Measurements from ENCODE around the gene PHRF1. TPM values are rescaled to one million over a fixed set of nuclear protein-coding genes. Genes with fewer than 3 reads are reported as not detected.

Gene PHRF1
- total RNA-seq, 1 experiment from 2014 or later, result 31.8 TPM

DNA sequence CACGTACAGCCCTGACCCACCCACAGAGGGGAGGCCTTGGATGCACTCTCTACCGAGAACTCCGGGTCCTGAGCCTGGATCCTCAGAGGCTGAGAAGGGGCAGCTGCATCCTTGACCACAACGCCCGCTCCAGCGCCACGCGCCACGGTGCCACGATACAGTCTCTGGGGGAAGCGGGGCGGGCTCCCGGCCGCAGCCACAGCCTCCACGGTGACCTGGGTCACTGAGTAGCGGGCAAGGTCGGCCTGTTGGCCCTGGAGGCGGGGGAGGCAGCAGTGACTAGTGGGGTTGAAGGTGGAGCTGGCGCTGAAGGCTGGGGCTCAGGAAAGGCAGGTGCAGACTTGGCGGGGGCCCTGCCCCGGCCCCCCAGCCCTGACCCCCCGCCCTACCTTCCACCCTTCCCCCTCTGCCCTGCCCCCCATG lies 43.4 kb downstream of the PHRF1 start:
- no TSS peak for BruUV-seq (replicated peaks)
- H3K27me3 Mint-ChIP-seq (ENCODE audit: insufficient read depth, unreplicated experiment), result no peaks in the 10 kb centered on the region

DNA sequence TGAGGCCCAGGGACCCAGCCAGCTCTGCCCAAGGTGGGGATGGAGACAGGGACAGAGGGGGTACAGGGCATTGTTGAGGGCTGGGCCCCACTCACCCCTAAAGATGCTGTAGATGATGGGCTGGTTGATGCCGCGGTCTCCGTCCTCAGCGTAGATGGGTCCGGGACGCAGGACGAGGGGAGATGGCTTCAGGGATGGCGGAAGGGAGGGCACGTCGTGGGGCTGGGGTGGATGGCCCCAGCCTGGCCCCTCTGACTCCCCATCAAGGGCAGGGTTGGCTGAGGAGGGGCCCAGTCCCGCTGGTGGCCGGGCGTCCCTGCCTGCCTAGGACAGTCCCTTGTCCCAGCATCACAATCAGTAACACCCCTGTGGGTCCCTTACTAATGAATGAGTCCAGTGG lies 43.9 kb downstream of the PHRF1 start:
- BruUV-seq (replicated peaks), result no TSS peak
- Mint-ChIP-seq H3K4me3 (ENCODE audit: unreplicated experiment) (no peak overlapping the region), H3K9me3 (ENCODE audit: unreplicated experiment) (no peaks in the 10 kb centered on the region), H3K27me3 (ENCODE audit: insufficient read depth, unreplicated experiment) (no peaks in the 10 kb centered on the region), H3K27ac (ENCODE audit: low read depth, unreplicated experiment) (no peak overlapping the region), H3K4me1 (ENCODE audit: insufficient read depth, unreplicated experiment) (no peaks in the 10 kb centered on the region), H3K36me3 (ENCODE audit: insufficient read depth, unreplicated experiment) (peaks cover 13% of the 10 kb centered on the region)
- TF ChIP-seq, protein P1, sequence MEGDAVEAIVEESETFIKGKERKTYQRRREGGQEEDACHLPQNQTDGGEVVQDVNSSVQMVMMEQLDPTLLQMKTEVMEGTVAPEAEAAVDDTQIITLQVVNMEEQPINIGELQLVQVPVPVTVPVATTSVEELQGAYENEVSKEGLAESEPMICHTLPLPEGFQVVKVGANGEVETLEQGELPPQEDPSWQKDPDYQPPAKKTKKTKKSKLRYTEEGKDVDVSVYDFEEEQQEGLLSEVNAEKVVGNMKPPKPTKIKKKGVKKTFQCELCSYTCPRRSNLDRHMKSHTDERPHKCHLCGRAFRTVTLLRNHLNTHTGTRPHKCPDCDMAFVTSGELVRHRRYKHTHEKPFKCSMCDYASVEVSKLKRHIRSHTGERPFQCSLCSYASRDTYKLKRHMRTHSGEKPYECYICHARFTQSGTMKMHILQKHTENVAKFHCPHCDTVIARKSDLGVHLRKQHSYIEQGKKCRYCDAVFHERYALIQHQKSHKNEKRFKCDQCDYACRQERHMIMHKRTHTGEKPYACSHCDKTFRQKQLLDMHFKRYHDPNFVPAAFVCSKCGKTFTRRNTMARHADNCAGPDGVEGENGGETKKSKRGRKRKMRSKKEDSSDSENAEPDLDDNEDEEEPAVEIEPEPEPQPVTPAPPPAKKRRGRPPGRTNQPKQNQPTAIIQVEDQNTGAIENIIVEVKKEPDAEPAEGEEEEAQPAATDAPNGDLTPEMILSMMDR (IDR thresholded peaks at IDR 0.05; ENCODE audit: unreplicated experiment), result no peak
- DNase-seq (ENCODE audit: unreplicated experiment), result no peak
- intact Hi-C loops (cut with micrococcal nuclease), result no loop called here
- CTCF ChIA-PET, result no interaction called here
- POLR2A ChIA-PET, result no interaction called here

More for the DNA sequence above, 43.4 kb downstream of the PHRF1 start:
- POLR2A ChIA-PET, result no interaction called here
- CTCF ChIA-PET, result no interaction called here
- TF ChIP-seq, protein P1 (IDR thresholded peaks at IDR 0.05; ENCODE audit: unreplicated experiment), result no peak
- H3K4me1 Mint-ChIP-seq (ENCODE audit: insufficient read depth, unreplicated experiment), result no peaks in the 10 kb centered on the region
- no peak overlapping the region for H3K27ac Mint-ChIP-seq (ENCODE audit: low read depth, unreplicated experiment)
- DNase-seq (ENCODE audit: unreplicated experiment), result no peak
- intact Hi-C loops (cut with micrococcal nuclease), result loop anchor here (10.0 kb wide), 1 partner anchor 55 kb away; the partner anchor contains the start of genes LMNTD2 and RASSF7
- H3K9me3 Mint-ChIP-seq (ENCODE audit: unreplicated experiment), result no peaks in the 10 kb centered on the region
- H3K36me3 Mint-ChIP-seq (ENCODE audit: insufficient read depth, unreplicated experiment), result peaks cover 13% of the 10 kb centered on the region
- no peak overlapping the region for H3K4me3 Mint-ChIP-seq (ENCODE audit: unreplicated experiment)

DNA sequence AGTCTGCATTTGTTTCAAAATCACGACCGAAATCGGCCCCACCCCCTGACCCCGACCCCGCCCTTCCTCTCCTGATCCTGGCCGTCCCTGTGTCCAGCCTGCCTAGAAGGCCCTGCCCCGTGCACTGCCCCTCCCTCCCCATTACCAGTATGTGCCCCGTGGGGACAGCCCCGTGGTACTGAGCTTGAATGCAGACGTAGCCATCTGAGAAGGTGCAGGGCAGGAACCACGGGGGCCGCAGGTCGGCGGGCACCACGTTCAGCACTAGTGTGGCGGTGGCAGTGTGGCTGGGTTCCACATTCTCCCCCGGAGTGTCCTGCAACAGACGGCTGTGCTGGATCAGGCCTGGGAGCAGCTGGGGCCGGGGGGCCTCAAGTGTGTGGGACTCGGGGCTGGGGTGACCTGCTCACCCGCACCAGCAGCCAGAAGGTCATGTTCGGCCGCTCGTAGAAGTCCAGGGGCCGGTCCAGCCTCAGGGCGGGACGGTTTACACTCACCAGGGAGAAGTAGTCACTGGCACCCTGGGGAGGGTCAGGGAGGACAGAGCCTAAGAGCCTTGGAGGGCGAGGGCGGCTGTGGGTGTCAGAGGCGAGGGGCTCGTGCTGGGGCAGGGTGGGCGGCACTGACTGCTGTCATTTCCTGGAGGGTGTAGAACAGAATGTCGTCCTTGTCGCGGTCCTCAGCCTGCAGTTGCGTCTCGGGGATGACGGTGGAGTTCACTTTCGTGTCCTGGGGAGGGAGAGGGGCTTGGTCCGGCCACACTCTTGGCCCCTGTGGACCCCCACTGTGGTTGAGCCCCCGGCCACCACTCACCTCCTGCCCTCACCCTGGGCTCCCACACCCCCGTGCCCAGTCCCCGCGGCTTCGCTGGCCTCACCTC lies 44.9 kb downstream of the PHRF1 start:
- no peak for DNase-seq (ENCODE audit: unreplicated experiment)
- BruUV-seq (replicated peaks), result no TSS peak
- Mint-ChIP-seq H3K27ac (ENCODE audit: low read depth, unreplicated experiment) (no peak overlapping the region), H3K4me3 (ENCODE audit: unreplicated experiment) (no peak overlapping the region), H3K36me3 (ENCODE audit: insufficient read depth, unreplicated experiment) (peaks cover 6% of the 10 kb centered on the region), H3K27me3 (ENCODE audit: insufficient read depth, unreplicated experiment) (no peaks in the 10 kb centered on the region), H3K4me1 (ENCODE audit: insufficient read depth, unreplicated experiment) (no peaks in the 10 kb centered on the region), H3K9me3 (ENCODE audit: unreplicated experiment) (no peaks in the 10 kb centered on the region)
- intact Hi-C loops (cut with micrococcal nuclease), result no loop called here
- ChIA-PET POLR2A (interaction anchor here (0.6 kb wide), 2 partner anchors 8 to 688 kb away, joined by 3 read pairs; partner anchors contain the start of gene TOLLIP), CTCF (no interaction called here)
- TF ChIP-seq, protein P1 (IDR thresholded peaks at IDR 0.05; ENCODE audit: unreplicated experiment), result no peak

DNA sequence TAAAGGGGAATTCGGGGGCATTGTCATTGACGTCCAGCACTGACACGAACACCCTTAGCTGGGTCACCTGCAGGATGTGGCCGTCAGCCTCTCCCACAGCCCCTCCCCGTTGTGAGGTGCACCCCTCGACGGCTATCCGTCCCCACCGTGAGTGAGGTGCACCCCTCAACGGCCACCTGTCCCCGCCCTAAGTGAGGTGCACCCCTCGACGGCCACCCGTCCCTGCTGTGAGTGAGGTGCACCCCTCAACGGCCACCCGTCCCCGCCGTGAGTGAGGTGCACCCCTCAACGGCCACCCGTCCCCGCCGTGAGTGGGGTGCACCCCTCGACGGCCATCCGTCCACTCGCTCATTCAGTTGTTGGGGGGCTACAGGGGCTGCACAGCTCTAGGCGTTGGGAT lies 45.6 kb downstream of the PHRF1 start:
- TF ChIP-seq, protein P1 (IDR thresholded peaks at IDR 0.05; ENCODE audit: unreplicated experiment), result no peak
- no peak for DNase-seq (ENCODE audit: unreplicated experiment)
- intact Hi-C loops (cut with micrococcal nuclease), result no loop called here
- H3K9me3 Mint-ChIP-seq (ENCODE audit: unreplicated experiment), result no peaks in the 10 kb centered on the region
- H3K36me3 Mint-ChIP-seq (ENCODE audit: insufficient read depth, unreplicated experiment), result peaks cover 5% of the 10 kb centered on the region
- no peaks in the 10 kb centered on the region for H3K4me1 Mint-ChIP-seq (ENCODE audit: insufficient read depth, unreplicated experiment)
- no peaks in the 10 kb centered on the region for H3K27me3 Mint-ChIP-seq (ENCODE audit: insufficient read depth, unreplicated experiment)
- H3K4me3 Mint-ChIP-seq (ENCODE audit: unreplicated experiment), result no peak overlapping the region
- no peak overlapping the region for H3K27ac Mint-ChIP-seq (ENCODE audit: low read depth, unreplicated experiment)
- POLR2A ChIA-PET, result interaction anchor here (0.6 kb wide), 2 partner anchors 9 to 687 kb away, joined by 3 read pairs; partner anchors contain the start of gene TOLLIP
- BruUV-seq (replicated peaks), result no TSS peak
- CTCF ChIA-PET, result no interaction called here
